ENCODE measurements around the gene SDSL. TPM values are rescaled to one million over a fixed set of nuclear protein-coding genes. Genes with fewer than 3 reads are reported as not detected.

The SDSL gene
- total and polyA plus RNA-seq, 2 of the 13 experiments (the other 11 are each of a cell fraction or from before 2014, with no cell fraction given) = 1.2 to 1.7 TPM

DNA sequence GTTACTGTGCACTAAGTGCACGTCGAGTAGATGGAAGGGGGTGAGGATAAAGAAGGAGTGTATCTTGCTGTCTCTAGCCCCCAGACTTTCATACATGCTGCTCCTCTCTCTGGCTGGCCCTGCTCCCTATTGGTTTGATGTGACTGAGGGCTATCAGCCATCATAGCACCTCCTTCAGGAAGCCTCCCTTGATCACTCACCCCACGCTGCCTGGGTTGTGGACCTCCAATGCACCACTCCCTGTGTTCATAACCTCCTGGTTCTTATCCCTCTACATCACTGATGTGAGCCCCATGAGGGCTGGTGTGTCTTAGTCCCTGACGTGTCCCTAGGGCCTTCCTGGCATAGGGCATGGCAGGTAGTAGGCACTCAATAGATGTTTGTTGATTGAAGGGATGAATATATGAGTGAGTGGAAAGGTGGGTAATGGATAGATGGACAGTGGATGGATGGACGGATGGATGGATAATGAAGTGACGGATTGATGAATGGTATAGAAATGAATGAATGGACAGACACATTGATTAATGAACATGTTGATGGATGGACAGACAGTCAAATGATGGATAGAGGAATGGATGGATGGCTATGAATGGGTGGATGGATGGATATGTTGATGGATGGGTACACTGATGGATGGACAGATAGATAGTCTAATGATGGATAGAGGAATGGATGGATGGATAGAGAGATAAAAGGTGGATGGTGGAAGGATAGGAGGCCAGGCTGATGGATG, 15.0 kb downstream of the SDSL start:
- FAIRE-seq (no peak), ATAC-seq (no peak), DNase-seq (ENCODE audit: low spot score) (no peak)
- CTCF ChIA-PET (ENCODE audit: low intra/inter-chr PET ratio, low total read pairs) = no interaction called here
- intact Hi-C loops (cut with micrococcal nuclease; ENCODE audit: unreplicated experiment) (no loop called here), in situ Hi-C loops (cut with HindIII; ENCODE audit: extremely low pct_ligation_motif_present, low pct_unique_long_range_greater_than_20kb) (loop anchor here (10.0 kb wide), 1 partner anchor 478 kb away; no protein-coding TSS in a partner anchor)
- POLR2A ChIA-PET = no interaction called here
- Histone ChIP-seq H3K36me3 (replicated peaks in 1 of 2; ENCODE audit: control insufficient read depth in 1 of 2, insufficient read depth in 2 of 2, low read length in 2 of 2) (no peaks in the 10 kb centered on the region), H3K9me3 (ENCODE audit: low read length) (no peaks in the 10 kb centered on the region), H3K9ac (ENCODE audit: insufficient read depth, low read depth, low read length) (no peak overlapping the region), H4K20me1 (ENCODE audit: insufficient read depth, low read length) (no peaks in the 10 kb centered on the region), H3K27me3 (ENCODE audit: control insufficient read depth in 1 of 2, insufficient read depth in 2 of 2, low read length in 2 of 2) (peaks cover 0 to 19% of the 10 kb centered on the region in 2 experiments; a peak in 1 of 5 replicates), H3K4me3 (replicated peaks in 1 of 3; ENCODE audit: insufficient read depth in 1 of 3, low read depth in 2 of 3, low read length in 3 of 3) (no peak overlapping the region), H2AFZ (ENCODE audit: low read length) (no peak overlapping the region), H3K27ac (ENCODE audit: extremely low read length, insufficient read depth, low read length) (no peak overlapping the region), H3K4me1 (ENCODE audit: insufficient read depth, low read length) (peaks cover 7% of the 10 kb centered on the region; the same call in 1 of the 2 replicates), H3K4me2 (ENCODE audit: low read depth, low read length) (no peak overlapping the region), H3K79me2 (ENCODE audit: insufficient read depth, low read length) (no peaks in the 10 kb centered on the region)
- BruUV-seq (replicated peaks) = no TSS peak
- TF ChIP-seq PPARG (CRISPR knock-in tag; conservative IDR thresholded peaks at IDR 0.05) = no peak
- TF ChIP-seq HOXD1 (CRISPR knock-in tag; IDR thresholded peaks at IDR 0.05) = no peak
- TF ChIP-seq EHMT2 (IDR thresholded peaks at IDR 0.05; ENCODE audit: borderline replicate concordance, low read depth, low read length) = no peak
- no peak for TF ChIP-seq ZMYM3 (CRISPR knock-in tag; IDR thresholded peaks at IDR 0.05)
- TF ChIP-seq ZNF143 (CRISPR knock-in tag; IDR thresholded peaks at IDR 0.05) = no peak
- TF ChIP-seq TOPORS (CRISPR knock-in tag; IDR thresholded peaks at IDR 0.05) = no peak
- TF ChIP-seq ZNF263 (CRISPR knock-in tag; IDR thresholded peaks at IDR 0.05) = no peak
- no peak for TF ChIP-seq NR2F6 (IDR thresholded peaks at IDR 0.05)
- no peak for TF ChIP-seq NR2F6 (CRISPR knock-in tag; IDR thresholded peaks at IDR 0.05)
- TF ChIP-seq ZNF75D (CRISPR knock-in tag; IDR thresholded peaks at IDR 0.05; ENCODE audit: borderline replicate concordance) = no peak
- TF ChIP-seq ATF1 (CRISPR knock-in tag; IDR thresholded peaks at IDR 0.05) = no peak
- TF ChIP-seq, protein P1, sequence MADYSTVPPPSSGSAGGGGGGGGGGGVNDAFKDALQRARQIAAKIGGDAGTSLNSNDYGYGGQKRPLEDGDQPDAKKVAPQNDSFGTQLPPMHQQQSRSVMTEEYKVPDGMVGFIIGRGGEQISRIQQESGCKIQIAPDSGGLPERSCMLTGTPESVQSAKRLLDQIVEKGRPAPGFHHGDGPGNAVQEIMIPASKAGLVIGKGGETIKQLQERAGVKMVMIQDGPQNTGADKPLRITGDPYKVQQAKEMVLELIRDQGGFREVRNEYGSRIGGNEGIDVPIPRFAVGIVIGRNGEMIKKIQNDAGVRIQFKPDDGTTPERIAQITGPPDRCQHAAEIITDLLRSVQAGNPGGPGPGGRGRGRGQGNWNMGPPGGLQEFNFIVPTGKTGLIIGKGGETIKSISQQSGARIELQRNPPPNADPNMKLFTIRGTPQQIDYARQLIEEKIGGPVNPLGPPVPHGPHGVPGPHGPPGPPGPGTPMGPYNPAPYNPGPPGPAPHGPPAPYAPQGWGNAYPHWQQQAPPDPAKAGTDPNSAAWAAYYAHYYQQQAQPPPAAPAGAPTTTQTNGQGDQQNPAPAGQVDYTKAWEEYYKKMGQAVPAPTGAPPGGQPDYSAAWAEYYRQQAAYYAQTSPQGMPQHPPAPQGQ (CRISPR knock-in tag; IDR thresholded peaks at IDR 0.05; ENCODE audit: borderline replicate concordance) = no peak
- TF ChIP-seq ARNT (IDR thresholded peaks at IDR 0.05) = no peak
- TF ChIP-seq CENPT (CRISPR knock-in tag; IDR thresholded peaks at IDR 0.05; ENCODE audit: low read depth) = no peak
- TF ChIP-seq TBL1XR1 (IDR thresholded peaks at IDR 0.05; ENCODE audit: borderline replicate concordance, low read length, partially characterized antibody) = no peak
- TF ChIP-seq SNAI1 (CRISPR knock-in tag; IDR thresholded peaks at IDR 0.05; ENCODE audit: borderline replicate concordance) = no peak
- TF ChIP-seq ZNF34 (CRISPR knock-in tag; IDR thresholded peaks at IDR 0.05; ENCODE audit: borderline replicate concordance) = no peak
- WGBS (ENCODE audit: low lambda C conversion rate) = 22% methylated on average over 6 of the region's 6 CpGs
